ENCODE results near the gene CERS6. TPM values are rescaled to one million over a fixed set of nuclear protein-coding genes. Genes with fewer than 3 reads are reported as not detected.
A peak's percentile ranks its signal among the peaks of the same experiment; 100 is the strongest.

The CERS6 gene
- total RNA-seq, 1 donor from 2014 or later, result 55.3 TPM

DNA sequence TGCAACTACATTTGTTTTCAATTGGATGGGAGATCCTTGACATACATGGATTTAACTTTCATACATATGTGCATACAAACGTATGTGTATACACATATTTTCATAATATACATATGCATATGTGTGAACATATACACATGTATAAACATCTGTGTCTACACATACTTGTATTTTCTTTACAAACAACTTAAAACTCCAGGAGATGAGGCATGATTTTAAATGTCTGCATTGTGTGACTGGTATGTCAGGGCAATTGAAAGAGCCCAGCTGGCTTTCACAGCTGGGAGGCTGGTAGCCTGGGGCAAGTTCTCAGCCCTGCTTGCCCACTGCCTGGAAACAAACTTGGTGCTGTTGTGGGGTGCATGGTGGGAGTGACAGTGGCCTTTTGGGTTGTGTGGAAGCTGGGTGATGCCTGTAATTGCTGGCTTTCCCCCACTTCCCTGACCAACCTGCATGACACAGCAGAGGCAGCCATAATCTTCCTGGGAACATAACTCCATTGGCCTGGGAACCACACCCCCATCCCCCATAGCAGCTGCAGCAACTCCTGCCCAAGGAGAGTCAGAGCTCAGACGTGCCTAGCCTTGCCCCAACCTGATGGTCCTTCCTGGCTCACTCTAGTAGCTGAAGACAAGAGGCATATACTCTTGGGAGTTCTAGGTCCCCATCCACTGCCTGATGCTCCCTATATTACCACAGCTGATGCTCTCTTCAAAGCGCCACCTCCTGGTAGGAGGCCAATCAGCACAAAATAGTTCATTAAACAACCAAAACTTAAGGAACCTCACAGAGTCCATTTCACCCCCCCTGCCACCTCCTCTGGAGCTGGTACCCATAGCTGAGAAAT lies 158.3 kb downstream of the CERS6 start:
- Histone ChIP-seq H3K27me3 (ENCODE audit: control insufficient read depth, insufficient read depth, low read length) (no peaks in the 10 kb centered on the region), H3K36me3 (ENCODE audit: control insufficient read depth, insufficient read depth, low read length) (no peaks in the 10 kb centered on the region), H3K4me3 (ENCODE audit: low read depth, low read length) (no peak overlapping the region)
- TF ChIP-seq, protein P1, sequence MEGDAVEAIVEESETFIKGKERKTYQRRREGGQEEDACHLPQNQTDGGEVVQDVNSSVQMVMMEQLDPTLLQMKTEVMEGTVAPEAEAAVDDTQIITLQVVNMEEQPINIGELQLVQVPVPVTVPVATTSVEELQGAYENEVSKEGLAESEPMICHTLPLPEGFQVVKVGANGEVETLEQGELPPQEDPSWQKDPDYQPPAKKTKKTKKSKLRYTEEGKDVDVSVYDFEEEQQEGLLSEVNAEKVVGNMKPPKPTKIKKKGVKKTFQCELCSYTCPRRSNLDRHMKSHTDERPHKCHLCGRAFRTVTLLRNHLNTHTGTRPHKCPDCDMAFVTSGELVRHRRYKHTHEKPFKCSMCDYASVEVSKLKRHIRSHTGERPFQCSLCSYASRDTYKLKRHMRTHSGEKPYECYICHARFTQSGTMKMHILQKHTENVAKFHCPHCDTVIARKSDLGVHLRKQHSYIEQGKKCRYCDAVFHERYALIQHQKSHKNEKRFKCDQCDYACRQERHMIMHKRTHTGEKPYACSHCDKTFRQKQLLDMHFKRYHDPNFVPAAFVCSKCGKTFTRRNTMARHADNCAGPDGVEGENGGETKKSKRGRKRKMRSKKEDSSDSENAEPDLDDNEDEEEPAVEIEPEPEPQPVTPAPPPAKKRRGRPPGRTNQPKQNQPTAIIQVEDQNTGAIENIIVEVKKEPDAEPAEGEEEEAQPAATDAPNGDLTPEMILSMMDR (IDR thresholded peaks at IDR 0.05; ENCODE audit: insufficient read depth, low read length, severe bottlenecking), result peak; percentile 35
- DNase-seq (ENCODE audit: low read depth), result peak; percentile 98
- FAIRE-seq, result no peak

DNA sequence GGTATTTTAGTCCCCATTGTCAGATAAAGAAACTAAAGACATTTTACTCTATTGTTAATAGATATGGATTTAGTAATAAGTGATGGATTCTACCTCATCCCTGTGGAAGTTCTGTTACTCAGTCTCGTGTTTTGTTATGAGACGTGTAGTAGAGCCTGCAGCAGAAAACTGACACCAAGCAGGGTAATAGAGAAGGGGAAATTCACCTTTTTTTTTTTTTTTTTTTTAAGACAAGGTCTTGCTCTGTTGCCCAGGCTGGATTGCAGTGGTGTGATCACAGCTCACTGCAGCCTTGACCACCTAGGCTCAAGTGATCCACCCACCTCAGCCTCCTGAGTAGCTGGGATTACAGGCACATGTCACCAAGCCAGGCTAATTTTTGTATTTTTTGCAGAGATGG lies 164.5 kb downstream of the CERS6 start:
- H3K27me3 ChIP-seq (ENCODE audit: control insufficient read depth, insufficient read depth, low read length), result no peaks in the 10 kb centered on the region
- no peaks in the 10 kb centered on the region for H3K36me3 ChIP-seq (ENCODE audit: control insufficient read depth, insufficient read depth, low read length)
- no peak for FAIRE-seq

DNA sequence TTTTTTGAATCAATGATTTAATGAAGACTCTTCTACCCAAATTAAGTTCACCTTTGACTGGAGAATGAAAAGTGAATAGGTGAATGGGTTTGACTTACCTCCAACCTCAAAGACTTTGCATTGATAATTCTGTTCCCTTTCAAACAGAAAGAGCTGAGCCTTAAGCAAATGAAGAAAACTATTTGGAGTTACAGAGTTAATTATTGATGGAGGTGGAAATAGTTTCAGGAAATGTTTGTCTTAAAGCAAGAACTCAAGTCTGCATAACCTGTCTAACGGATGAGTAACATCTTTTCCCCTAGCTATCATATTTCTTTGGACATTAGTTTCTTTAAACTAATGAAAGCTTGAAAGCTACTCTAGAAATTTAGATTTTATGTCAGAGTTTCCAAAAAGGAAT lies 166.5 kb downstream of the CERS6 start:
- H3K36me3 ChIP-seq (ENCODE audit: control insufficient read depth, insufficient read depth, low read length), result no peaks in the 10 kb centered on the region
- peak; percentile 57 for DNase-seq (ENCODE audit: low read depth)
- TF ChIP-seq, protein P1 (IDR thresholded peaks at IDR 0.05; ENCODE audit: insufficient read depth, low read length, severe bottlenecking), result no peak
- no peaks in the 10 kb centered on the region for H3K27me3 ChIP-seq (ENCODE audit: control insufficient read depth, insufficient read depth, low read length)
- FAIRE-seq, result no peak
- no peak overlapping the region for H3K4me3 ChIP-seq (ENCODE audit: low read depth, low read length)

More for the DNA sequence above, 164.5 kb downstream of the CERS6 start:
- H3K4me3 ChIP-seq (ENCODE audit: low read depth, low read length), result no peak overlapping the region
- TF ChIP-seq, protein P1 (IDR thresholded peaks at IDR 0.05; ENCODE audit: insufficient read depth, low read length, severe bottlenecking), result no peak
- DNase-seq (ENCODE audit: low read depth), result no peak

DNA sequence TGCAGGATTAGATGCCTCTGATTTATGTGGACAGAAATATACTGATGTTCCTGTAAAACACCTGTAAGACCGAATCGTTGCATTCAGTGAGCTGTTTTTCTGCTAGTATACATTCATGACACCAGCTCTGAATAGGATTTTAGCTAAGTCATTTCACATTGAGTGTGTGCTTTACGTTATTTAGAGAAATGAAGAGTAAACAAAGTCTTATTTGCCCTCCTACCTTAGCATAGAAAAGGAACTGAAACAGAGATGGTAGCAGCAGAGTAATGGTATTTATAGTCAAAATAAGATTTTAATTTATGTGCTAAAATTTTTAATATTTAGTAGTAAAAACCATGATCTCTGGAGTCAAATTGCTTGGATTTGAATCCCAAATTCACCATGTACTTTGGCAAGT lies 168.0 kb downstream of the CERS6 start:
- Histone ChIP-seq H3K4me3 (ENCODE audit: low read depth, low read length) (no peak overlapping the region), H3K27me3 (ENCODE audit: control insufficient read depth, insufficient read depth, low read length) (no peaks in the 10 kb centered on the region), H3K36me3 (ENCODE audit: control insufficient read depth, insufficient read depth, low read length) (no peaks in the 10 kb centered on the region)
- FAIRE-seq, result no peak
- DNase-seq (ENCODE audit: low read depth), result no peak
- TF ChIP-seq, protein P1 (IDR thresholded peaks at IDR 0.05; ENCODE audit: insufficient read depth, low read length, severe bottlenecking), result no peak

- no peak for FAIRE-seq
- DNase-seq (ENCODE audit: low read depth), result no peak
Measured at GRCh38 chr2:168626096-168626495, 170.0 kb downstream of the CERS6 start.

More at GRCh38 chr2:168626096-168626495, 170.0 kb downstream of the CERS6 start:
- Histone ChIP-seq H3K36me3 (ENCODE audit: control insufficient read depth, insufficient read depth, low read length) (no peaks in the 10 kb centered on the region), H3K27me3 (ENCODE audit: control insufficient read depth, insufficient read depth, low read length) (no peaks in the 10 kb centered on the region), H3K4me3 (ENCODE audit: low read depth, low read length) (no peak overlapping the region)
- TF ChIP-seq, protein P1 (IDR thresholded peaks at IDR 0.05; ENCODE audit: insufficient read depth, low read length, severe bottlenecking), result no peak

All from bronchial epithelial cell (primary cell).